ENCODE data around the gene CBY2. TPM values are rescaled to one million over a fixed set of nuclear protein-coding genes. Genes with fewer than 3 reads are reported as not detected.

Gene CBY2
- total RNA-seq, 2 donors from 2014 or later, result 3.4 TPM; not detected in 1

DNA sequence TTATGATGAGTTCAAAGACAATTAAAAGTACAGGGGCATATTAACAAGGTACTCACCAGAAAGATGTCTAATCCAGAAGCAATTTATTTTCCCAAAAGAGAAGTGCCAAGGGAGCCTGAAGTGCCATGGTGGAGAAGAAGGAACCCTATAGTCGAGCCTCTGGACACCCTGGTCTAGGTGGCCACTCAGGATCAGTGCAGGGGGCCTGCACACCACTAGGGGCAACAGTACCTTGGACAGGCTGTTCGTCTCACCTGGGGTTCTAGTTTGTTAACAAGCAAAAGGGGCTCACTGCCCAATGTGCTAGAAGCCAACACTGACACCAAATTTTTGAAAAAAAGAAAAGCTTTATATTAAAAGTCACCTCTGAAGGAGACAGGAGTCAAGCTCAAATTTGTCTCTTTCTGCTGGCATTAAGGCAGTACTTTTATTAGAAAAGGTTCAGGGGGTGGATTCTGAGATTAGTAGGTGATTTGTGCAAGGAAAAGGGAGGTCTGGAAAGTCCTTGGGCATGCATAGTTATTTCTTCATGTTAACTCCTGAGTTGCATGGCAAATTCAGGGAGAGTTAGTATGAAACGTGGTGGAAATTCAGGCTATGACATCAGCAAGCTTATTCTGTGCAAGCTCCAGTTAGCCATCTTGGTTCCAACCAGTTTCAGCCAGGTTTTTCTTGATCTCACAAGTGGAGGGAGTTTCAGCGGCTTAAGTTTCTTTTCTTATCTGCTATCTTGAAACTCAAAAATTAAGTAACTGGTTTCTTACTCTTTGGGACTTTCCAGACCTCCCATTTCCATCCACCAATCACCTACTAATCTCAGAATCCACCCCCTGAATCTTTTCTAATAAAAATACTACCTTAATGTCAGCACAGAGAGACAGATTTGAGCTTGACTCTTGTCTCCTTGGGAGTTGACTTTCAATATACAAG is 884 bp upstream of the CBY2 start:
- TF ChIP-seq POLR2AphosphoS5 (IDR thresholded peaks at IDR 0.05), result no peak
- no peak for TF ChIP-seq POLR2A (IDR thresholded peaks at IDR 0.05)
- TF ChIP-seq, protein P1, sequence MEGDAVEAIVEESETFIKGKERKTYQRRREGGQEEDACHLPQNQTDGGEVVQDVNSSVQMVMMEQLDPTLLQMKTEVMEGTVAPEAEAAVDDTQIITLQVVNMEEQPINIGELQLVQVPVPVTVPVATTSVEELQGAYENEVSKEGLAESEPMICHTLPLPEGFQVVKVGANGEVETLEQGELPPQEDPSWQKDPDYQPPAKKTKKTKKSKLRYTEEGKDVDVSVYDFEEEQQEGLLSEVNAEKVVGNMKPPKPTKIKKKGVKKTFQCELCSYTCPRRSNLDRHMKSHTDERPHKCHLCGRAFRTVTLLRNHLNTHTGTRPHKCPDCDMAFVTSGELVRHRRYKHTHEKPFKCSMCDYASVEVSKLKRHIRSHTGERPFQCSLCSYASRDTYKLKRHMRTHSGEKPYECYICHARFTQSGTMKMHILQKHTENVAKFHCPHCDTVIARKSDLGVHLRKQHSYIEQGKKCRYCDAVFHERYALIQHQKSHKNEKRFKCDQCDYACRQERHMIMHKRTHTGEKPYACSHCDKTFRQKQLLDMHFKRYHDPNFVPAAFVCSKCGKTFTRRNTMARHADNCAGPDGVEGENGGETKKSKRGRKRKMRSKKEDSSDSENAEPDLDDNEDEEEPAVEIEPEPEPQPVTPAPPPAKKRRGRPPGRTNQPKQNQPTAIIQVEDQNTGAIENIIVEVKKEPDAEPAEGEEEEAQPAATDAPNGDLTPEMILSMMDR (IDR thresholded peaks at IDR 0.05), result no peak
- Histone ChIP-seq H3K36me3 (no peaks in the 10 kb centered on the region), H3K4me1 (replicated peaks) (no peaks in the 10 kb centered on the region), H3K4me3 (no peak overlapping the region), H3K27me3 (replicated peaks; ENCODE audit: insufficient read depth) (no peaks in the 10 kb centered on the region), H3K9me3 (no peaks in the 10 kb centered on the region), H3K27ac (no peak overlapping the region)
- intact Hi-C loops (cut with DNase I), result no loop called here
- WGBS, result 68% methylated on average over 4 of the region's 4 CpGs
- DNase-seq (ENCODE audit: low spot score), result no peak

DNA sequence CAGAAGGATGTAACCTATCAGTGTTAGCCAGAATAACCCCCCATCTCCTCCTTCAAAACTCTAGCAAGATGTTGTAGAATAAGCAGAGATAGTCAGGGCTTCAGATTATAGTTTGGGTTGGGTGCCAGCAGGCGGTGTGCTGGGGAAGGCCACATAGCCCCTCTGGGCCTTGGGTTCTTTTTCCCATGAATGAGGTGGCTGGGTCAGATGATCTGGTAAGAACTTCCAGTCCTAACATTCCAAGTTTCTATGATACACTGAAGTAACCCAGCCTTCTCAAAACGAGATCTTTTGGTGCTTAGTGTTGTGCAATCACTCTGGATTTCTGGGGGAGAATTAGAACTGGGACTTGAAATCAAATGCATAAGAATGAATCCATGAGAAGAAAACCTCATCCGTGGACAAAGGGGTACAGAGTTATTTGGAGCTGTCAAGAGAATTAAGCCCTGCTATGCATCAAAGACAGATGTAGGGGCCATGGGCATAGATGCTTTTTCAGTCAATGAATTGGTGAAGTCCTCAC is 810 bp downstream of the CBY2 start:
- H3K27ac ChIP-seq, result no peak overlapping the region
- intact Hi-C loops (cut with DNase I), result no loop called here
- H3K27me3 ChIP-seq (replicated peaks; ENCODE audit: insufficient read depth), result no peaks in the 10 kb centered on the region
- H3K4me3 ChIP-seq, result no peak overlapping the region
- TF ChIP-seq POLR2A (IDR thresholded peaks at IDR 0.05) (no peak), POLR2AphosphoS5 (IDR thresholded peaks at IDR 0.05) (no peak)
- TF ChIP-seq, protein P1 (IDR thresholded peaks at IDR 0.05), result no peak
- no peaks in the 10 kb centered on the region for H3K36me3 ChIP-seq
- DNase-seq (ENCODE audit: low spot score), result no peak
- 88% methylated on average over 3 of the region's 3 CpGs for WGBS
- H3K4me1 ChIP-seq (replicated peaks), result no peaks in the 10 kb centered on the region
- no peaks in the 10 kb centered on the region for H3K9me3 ChIP-seq

DNA sequence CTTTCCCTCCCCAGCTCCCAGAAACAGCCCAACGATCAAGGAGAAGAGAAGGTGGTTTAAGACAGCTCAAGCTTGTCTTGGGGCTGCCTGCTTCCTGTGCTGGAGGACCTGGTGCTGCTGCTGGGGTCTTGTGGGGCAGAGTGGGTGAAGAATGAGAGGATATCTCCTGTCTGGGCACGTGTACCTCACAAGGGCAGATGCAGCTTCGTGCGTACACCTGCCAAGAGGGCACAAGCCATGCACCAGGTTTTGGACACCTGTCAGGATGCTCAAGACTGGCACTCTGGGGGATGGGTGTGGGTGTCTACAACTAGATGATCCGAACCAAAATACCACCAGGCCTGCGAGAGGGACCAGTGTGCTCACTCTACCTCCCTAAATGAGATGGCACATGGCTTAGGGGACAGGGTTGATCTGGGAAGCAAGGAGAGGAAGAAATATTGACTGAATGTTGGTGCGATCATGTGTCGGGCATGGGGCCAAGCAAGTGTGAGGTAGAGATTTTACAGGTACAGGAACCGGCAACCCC is 2.2 kb downstream of the CBY2 start:
- intact Hi-C loops (cut with DNase I), result no loop called here
- Histone ChIP-seq H3K9me3 (no peaks in the 10 kb centered on the region), H3K36me3 (no peaks in the 10 kb centered on the region), H3K4me3 (no peak overlapping the region), H3K27ac (no peak overlapping the region), H3K4me1 (replicated peaks) (no peaks in the 10 kb centered on the region), H3K27me3 (replicated peaks; ENCODE audit: insufficient read depth) (no peaks in the 10 kb centered on the region)
- DNase-seq (ENCODE audit: low spot score), result no peak
- TF ChIP-seq, protein P1 (IDR thresholded peaks at IDR 0.05), result no peak
- TF ChIP-seq POLR2AphosphoS5 (IDR thresholded peaks at IDR 0.05) (no peak), POLR2A (IDR thresholded peaks at IDR 0.05) (no peak)
- 89% methylated on average over 9 of the region's 9 CpGs for WGBS

DNA sequence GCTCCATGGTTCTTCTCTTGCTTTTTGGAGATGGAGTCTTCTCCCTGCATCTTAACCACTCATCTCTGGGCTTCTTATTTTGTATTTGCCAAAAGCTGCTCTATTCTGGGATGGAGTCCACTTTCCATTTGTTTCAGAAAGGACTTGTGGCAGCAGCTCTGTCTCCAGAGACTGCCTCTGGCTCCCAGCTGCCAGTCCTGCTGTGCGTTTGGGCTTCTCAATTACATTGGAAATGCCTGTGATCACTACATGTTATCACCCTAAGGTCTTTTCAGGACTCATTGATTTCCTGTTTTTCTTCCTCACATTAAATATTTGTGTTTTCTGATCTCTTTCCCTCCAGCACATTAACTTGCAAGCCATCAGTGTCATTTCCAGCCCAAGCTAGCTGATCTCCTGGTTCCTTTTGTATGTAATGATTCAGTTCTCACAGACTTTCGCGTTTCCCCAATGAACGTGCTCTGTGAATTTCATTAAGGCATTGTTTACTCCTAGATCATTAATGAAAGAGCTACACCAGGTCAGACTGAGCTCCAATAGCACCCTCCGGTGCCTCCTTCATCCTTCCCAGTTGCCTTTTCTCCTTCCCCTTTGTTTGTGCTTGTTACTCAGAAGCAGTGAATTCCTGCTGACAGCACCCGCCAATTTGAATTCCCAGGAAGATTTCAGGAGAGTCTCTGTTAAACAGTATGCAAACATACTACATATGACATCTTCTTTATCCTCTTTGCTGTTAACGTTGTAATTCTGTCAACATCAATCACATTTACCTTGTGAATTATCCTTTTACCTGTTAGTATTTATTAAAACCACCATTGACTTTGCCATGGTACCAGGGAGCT is 3.0 kb downstream of the CBY2 start:
- 60% methylated on average over 7 of the region's 7 CpGs for WGBS
- Histone ChIP-seq H3K36me3 (no peaks in the 10 kb centered on the region), H3K4me3 (no peak overlapping the region), H3K9me3 (no peaks in the 10 kb centered on the region), H3K27me3 (replicated peaks; ENCODE audit: insufficient read depth) (no peaks in the 10 kb centered on the region), H3K27ac (no peak overlapping the region), H3K4me1 (replicated peaks) (no peaks in the 10 kb centered on the region)
- DNase-seq (ENCODE audit: low spot score), result no peak
- TF ChIP-seq POLR2A (IDR thresholded peaks at IDR 0.05), result no peak
- TF ChIP-seq, protein P1 (IDR thresholded peaks at IDR 0.05), result no peak
- no peak for TF ChIP-seq POLR2AphosphoS5 (IDR thresholded peaks at IDR 0.05)
- intact Hi-C loops (cut with DNase I), result no loop called here
